ENCODE measurements around the gene EGFL7. TPM values are rescaled to one million over a fixed set of nuclear protein-coding genes. Genes with fewer than 3 reads are reported as not detected.

The EGFL7 gene
- total RNA-seq, 1 donor from 2014 or later: 272 TPM

DNA sequence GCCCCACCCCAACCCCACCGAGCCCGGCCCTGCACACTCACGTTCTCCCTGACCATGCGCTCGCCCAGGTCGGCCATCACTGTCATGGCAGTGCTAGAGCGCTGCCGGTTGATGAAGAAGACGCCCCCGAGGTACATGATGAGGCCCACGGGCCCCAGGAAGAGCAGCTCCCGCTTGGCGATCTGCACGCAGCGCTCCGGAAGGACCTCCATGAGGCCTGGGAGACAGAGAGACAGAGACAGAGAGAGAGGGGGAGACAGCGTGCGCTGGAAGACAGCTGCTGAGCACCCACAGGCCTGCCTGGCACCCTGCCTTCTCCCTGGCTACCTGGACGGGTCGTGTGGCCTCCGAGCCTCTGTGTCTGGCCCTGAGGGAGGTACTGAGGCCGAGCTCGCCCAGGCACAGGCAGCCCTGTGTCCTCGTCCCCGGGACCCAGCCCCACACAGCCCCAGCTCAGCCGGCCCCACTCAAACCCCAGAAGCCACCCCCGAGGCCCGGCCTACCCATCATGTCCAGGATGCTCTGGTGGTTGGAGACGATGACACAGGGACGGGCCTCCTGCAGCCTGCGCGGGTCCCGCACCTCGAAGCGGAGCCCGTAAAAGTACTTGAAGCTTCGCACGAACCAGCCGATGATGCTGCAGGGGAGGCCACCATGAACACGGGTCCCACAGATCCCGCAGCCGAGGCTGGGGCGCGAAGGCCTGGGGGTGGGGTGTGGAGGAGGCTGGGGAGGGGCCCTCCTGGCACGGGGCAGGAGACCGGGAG is 14.4 kb downstream of the EGFL7 start:
- intact Hi-C loops (cut with DNase I): no loop called here
- no peak for DNase-seq (ENCODE audit: extremely low spot score in 2 of 2)
- no peaks in the 10 kb centered on the region for H3K9me3 ChIP-seq
- TF ChIP-seq, protein P1, sequence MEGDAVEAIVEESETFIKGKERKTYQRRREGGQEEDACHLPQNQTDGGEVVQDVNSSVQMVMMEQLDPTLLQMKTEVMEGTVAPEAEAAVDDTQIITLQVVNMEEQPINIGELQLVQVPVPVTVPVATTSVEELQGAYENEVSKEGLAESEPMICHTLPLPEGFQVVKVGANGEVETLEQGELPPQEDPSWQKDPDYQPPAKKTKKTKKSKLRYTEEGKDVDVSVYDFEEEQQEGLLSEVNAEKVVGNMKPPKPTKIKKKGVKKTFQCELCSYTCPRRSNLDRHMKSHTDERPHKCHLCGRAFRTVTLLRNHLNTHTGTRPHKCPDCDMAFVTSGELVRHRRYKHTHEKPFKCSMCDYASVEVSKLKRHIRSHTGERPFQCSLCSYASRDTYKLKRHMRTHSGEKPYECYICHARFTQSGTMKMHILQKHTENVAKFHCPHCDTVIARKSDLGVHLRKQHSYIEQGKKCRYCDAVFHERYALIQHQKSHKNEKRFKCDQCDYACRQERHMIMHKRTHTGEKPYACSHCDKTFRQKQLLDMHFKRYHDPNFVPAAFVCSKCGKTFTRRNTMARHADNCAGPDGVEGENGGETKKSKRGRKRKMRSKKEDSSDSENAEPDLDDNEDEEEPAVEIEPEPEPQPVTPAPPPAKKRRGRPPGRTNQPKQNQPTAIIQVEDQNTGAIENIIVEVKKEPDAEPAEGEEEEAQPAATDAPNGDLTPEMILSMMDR (IDR thresholded peaks at IDR 0.05): no peak
- TF ChIP-seq POLR2AphosphoS5 (IDR thresholded peaks at IDR 0.05; ENCODE audit: insufficient read depth in 1 of 2, low read depth in 1 of 2) (no peak), POLR2A (IDR thresholded peaks at IDR 0.05) (no peak)
- no peaks in the 10 kb centered on the region for H3K27me3 ChIP-seq
- H3K36me3 ChIP-seq: peaks cover 0 to 7% of the 10 kb centered on the region in 2 donors
- H3K4me3 ChIP-seq: no peak overlapping the region
- H3K4me1 ChIP-seq: peaks cover 15% of the 10 kb centered on the region
- no peak overlapping the region for H3K27ac ChIP-seq

DNA sequence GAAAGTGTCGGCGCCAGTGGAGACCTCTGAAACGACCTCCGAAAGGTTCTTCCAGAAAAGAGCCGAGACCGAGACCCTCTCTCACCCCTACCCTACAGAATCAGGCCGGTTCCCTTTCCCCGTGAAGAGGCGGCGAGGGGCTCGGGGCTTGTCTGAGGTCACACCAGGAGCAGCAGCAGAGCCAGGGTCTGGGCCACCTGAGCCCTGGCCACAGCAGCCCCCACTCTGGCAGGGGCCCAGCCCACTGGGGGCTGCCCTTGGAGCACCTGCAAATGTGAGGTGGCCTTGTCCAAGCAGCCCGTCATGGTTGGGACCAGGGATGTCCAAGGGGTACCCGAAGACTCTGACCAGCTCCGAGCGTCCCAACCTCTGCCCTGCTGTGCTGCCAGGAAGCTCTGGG is 15.3 kb downstream of the EGFL7 start:
- no peak overlapping the region for H3K27ac ChIP-seq
- peaks cover 11% of the 10 kb centered on the region for H3K4me1 ChIP-seq
- DNase-seq (ENCODE audit: extremely low spot score in 2 of 2): no peak
- TF ChIP-seq POLR2A (IDR thresholded peaks at IDR 0.05) (no peak), POLR2AphosphoS5 (IDR thresholded peaks at IDR 0.05; ENCODE audit: insufficient read depth in 1 of 2, low read depth in 1 of 2) (no peak)
- TF ChIP-seq, protein P1 (IDR thresholded peaks at IDR 0.05): no peak
- no peaks in the 10 kb centered on the region for H3K9me3 ChIP-seq
- no peaks in the 10 kb centered on the region for H3K27me3 ChIP-seq
- H3K36me3 ChIP-seq: peaks cover 0 to 7% of the 10 kb centered on the region in 2 donors
- intact Hi-C loops (cut with DNase I): no loop called here
- H3K4me3 ChIP-seq: no peak overlapping the region

DNA sequence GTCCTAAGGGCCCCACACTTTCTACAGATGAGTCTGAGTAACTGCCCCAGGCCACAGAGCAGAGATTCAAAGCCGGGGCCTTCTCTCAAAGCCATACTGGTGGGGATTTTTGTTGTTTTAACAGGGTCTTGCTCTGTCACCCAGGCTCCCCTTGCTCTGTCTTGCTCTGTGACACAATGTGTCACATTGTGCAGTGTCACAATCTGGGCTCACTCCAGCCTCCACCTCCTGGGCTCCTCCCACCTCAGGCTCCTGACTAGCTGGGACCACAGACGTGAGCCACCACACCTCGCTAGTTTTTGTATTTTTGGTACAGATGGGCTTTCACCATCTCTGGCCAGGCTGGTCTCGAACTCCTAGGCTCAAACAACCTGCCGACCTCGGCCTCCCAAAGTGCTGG is 15.9 kb downstream of the EGFL7 start:
- Histone ChIP-seq H3K36me3 (peaks cover 0 to 1% of the 10 kb centered on the region in 2 donors), H3K4me3 (no peak overlapping the region), H3K27ac (no peak overlapping the region), H3K4me1 (peaks cover 11% of the 10 kb centered on the region), H3K9me3 (no peaks in the 10 kb centered on the region), H3K27me3 (no peaks in the 10 kb centered on the region)
- TF ChIP-seq POLR2A (IDR thresholded peaks at IDR 0.05) (no peak), POLR2AphosphoS5 (IDR thresholded peaks at IDR 0.05; ENCODE audit: insufficient read depth in 1 of 2, low read depth in 1 of 2) (no peak)
- TF ChIP-seq, protein P1 (IDR thresholded peaks at IDR 0.05): no peak
- DNase-seq (ENCODE audit: extremely low spot score in 2 of 2): no peak
- intact Hi-C loops (cut with DNase I): no loop called here

DNA sequence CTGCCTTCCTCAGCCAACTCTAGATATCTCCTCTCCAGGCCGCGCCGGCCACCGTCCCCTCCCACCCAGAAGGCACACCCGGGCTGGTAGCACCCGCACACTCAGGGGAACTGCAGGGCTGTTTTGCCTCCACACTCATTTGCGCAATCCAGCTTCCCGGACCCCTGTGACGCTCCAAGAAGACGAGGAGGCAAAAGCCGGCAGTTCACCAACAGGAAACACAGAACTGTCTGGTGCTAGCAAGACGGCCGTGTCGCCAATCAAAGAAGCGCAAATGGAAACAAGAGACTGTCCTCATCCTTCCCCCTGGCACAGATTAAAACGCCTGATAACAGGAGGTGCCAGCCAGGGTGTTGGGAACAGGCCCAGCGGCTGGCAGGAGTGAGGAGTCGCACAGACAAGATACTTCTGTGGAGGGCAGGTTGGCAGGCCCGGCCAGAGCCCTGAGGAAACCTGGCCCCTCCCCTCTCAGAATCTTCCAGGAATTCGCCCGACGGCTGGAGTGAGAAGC is 16.8 kb downstream of the EGFL7 start:
- peaks cover 13% of the 10 kb centered on the region for H3K4me1 ChIP-seq
- no peaks in the 10 kb centered on the region for H3K9me3 ChIP-seq
- intact Hi-C loops (cut with DNase I): no loop called here
- no peak overlapping the region for H3K27ac ChIP-seq
- H3K4me3 ChIP-seq: no peak overlapping the region
- no peak for TF ChIP-seq POLR2A (IDR thresholded peaks at IDR 0.05)
- TF ChIP-seq POLR2AphosphoS5 (IDR thresholded peaks at IDR 0.05; ENCODE audit: insufficient read depth in 1 of 2, low read depth in 1 of 2): no peak
- TF ChIP-seq, protein P1 (IDR thresholded peaks at IDR 0.05): no peak
- DNase-seq (ENCODE audit: extremely low spot score in 2 of 2): no peak
- no peaks in the 10 kb centered on the region for H3K36me3 ChIP-seq
- no peaks in the 10 kb centered on the region for H3K27me3 ChIP-seq

DNA sequence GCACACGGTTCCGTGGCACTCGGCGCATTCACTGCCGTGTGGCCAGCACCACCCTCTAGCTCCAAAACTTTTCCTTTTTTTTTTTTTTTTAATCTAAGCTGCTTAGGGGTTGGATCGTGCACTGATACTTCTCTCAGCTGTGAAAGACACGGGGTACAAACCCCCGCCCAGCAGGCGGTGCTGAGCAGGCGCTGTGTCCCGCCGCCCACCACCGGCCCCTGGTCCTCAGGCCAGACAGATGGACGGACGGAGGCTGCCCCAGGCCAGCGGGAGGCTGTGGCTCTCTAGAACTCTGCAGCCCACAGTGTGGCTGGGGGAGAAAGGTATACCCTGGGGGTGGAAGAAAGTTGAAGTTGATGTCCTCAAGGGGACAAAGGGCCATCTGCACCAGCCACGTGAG is 18.3 kb downstream of the EGFL7 start:
- Histone ChIP-seq H3K27me3 (no peaks in the 10 kb centered on the region), H3K36me3 (no peaks in the 10 kb centered on the region), H3K27ac (no peak overlapping the region), H3K9me3 (no peaks in the 10 kb centered on the region), H3K4me1 (peaks cover 28% of the 10 kb centered on the region), H3K4me3 (no peak overlapping the region)
- intact Hi-C loops (cut with DNase I): no loop called here
- no peak for DNase-seq (ENCODE audit: extremely low spot score in 2 of 2)
- TF ChIP-seq, protein P1 (IDR thresholded peaks at IDR 0.05): no peak
- TF ChIP-seq POLR2A (IDR thresholded peaks at IDR 0.05): no peak
- no peak for TF ChIP-seq POLR2AphosphoS5 (IDR thresholded peaks at IDR 0.05; ENCODE audit: insufficient read depth in 1 of 2, low read depth in 1 of 2)

Measured in vagina (tissue), 2 donors.